ENCODE results near the gene ECHS1.

ECHS1 gene

GRCh38 chr10:133358925-133359310, 14.2 kb downstream of the ECHS1 start:
- no peaks in the 10 kb centered on the region for H3K9me3 ChIP-seq (ENCODE audit: low read length)
- no peaks in the 10 kb centered on the region for H3F3A ChIP-seq (ENCODE audit: insufficient read depth, low read length)
- H3K9me2 ChIP-seq (ENCODE audit: low read depth, low read length), result no peaks in the 10 kb centered on the region
- H3K27ac ChIP-seq (ENCODE audit: low read depth, low read length, poor library complexity, severe bottlenecking), result no peak overlapping the region
- no peaks in the 10 kb centered on the region for H4K20me1 ChIP-seq (ENCODE audit: insufficient read depth, low read length)
- H3K4me1 ChIP-seq (ENCODE audit: insufficient read depth, low read length, severe bottlenecking), result peaks cover 7% of the 10 kb centered on the region
- H3K36me3 ChIP-seq (ENCODE audit: insufficient read depth, low read length), result peaks cover 6% of the 10 kb centered on the region
- H3K79me2 ChIP-seq (ENCODE audit: insufficient read depth, low read length), result no peaks in the 10 kb centered on the region
- no peak overlapping the region for H3K4me2 ChIP-seq (ENCODE audit: low read length)
- H2AFZ ChIP-seq (ENCODE audit: low read length), result no peak overlapping the region
- TF ChIP-seq EZH2 (IDR thresholded peaks at IDR 0.05; ENCODE audit: borderline replicate concordance, low read length) (no peak), CTCF (IDR thresholded peaks at IDR 0.05; ENCODE audit: low read length) (no peak)
- H3K9ac ChIP-seq (ENCODE audit: low read length), result no peak overlapping the region
- no peak overlapping the region for H3K4me3 ChIP-seq (ENCODE audit: low read depth, low read length, poor library complexity, severe bottlenecking)
- no peaks in the 10 kb centered on the region for H3K27me3 ChIP-seq (ENCODE audit: insufficient read depth, low read length)

GRCh38 chr10:133358162-133358924, 14.8 kb downstream of the ECHS1 start:
- H3K9ac ChIP-seq (ENCODE audit: low read length), result no peak overlapping the region
- H3K27ac ChIP-seq (ENCODE audit: low read depth, low read length, poor library complexity, severe bottlenecking), result no peak overlapping the region

GRCh38 chr10:133357285-133358161, 15.6 kb downstream of the ECHS1 start, which contains the start of gene FUOM:
FUOM (minus strand) TSS chr10:133358019; CDS start chr10:133358007, 12 bp downstream.
- no peaks in the 10 kb centered on the region for H3K27me3 ChIP-seq (ENCODE audit: insufficient read depth, low read length)
- no peak within 1 kb of the TSS for H3K27ac ChIP-seq (ENCODE audit: low read depth, low read length, poor library complexity, severe bottlenecking)
- peak within 1 kb of the TSS; percentile 51 for H3K9ac ChIP-seq (ENCODE audit: low read length)
- TF ChIP-seq EZH2 (IDR thresholded peaks at IDR 0.05; ENCODE audit: borderline replicate concordance, low read length) (no peak), CTCF (IDR thresholded peaks at IDR 0.05; ENCODE audit: low read length) (no peak)
- H3K36me3 ChIP-seq (ENCODE audit: insufficient read depth, low read length), result no peaks in the 10 kb centered on the region
- H3K9me3 ChIP-seq (ENCODE audit: low read length), result no peaks in the 10 kb centered on the region
- H3F3A ChIP-seq (ENCODE audit: insufficient read depth, low read length), result no peaks in the 10 kb centered on the region
- no peak within 1 kb of the TSS for H2AFZ ChIP-seq (ENCODE audit: low read length)
- H3K4me1 ChIP-seq (ENCODE audit: insufficient read depth, low read length, severe bottlenecking), result peaks cover 7% of the 10 kb centered on the region
- peak within 1 kb of the TSS; percentile 73 for H3K4me2 ChIP-seq (ENCODE audit: low read length)
- no peaks in the 10 kb centered on the region for H4K20me1 ChIP-seq (ENCODE audit: insufficient read depth, low read length)
- H3K9me2 ChIP-seq (ENCODE audit: low read depth, low read length), result no peaks in the 10 kb centered on the region
- no peaks in the 10 kb centered on the region for H3K79me2 ChIP-seq (ENCODE audit: insufficient read depth, low read length)
- peak within 1 kb of the TSS; percentile 63 for H3K4me3 ChIP-seq (ENCODE audit: low read depth, low read length, poor library complexity, severe bottlenecking)

More at GRCh38 chr10:133358162-133358924, 14.8 kb downstream of the ECHS1 start:
- Histone ChIP-seq H3K4me1 (ENCODE audit: insufficient read depth, low read length, severe bottlenecking) (peaks cover 7% of the 10 kb centered on the region), H3K27me3 (ENCODE audit: insufficient read depth, low read length) (no peaks in the 10 kb centered on the region), H3K79me2 (ENCODE audit: insufficient read depth, low read length) (no peaks in the 10 kb centered on the region), H3K4me2 (ENCODE audit: low read length) (no peak overlapping the region), H3K36me3 (ENCODE audit: insufficient read depth, low read length) (peaks cover 6% of the 10 kb centered on the region), H3K4me3 (ENCODE audit: low read depth, low read length, poor library complexity, severe bottlenecking) (no peak overlapping the region), H3K9me3 (ENCODE audit: low read length) (no peaks in the 10 kb centered on the region), H3K9me2 (ENCODE audit: low read depth, low read length) (no peaks in the 10 kb centered on the region), H2AFZ (ENCODE audit: low read length) (no peak overlapping the region), H3F3A (ENCODE audit: insufficient read depth, low read length) (no peaks in the 10 kb centered on the region), H4K20me1 (ENCODE audit: insufficient read depth, low read length) (no peaks in the 10 kb centered on the region)
- TF ChIP-seq CTCF (IDR thresholded peaks at IDR 0.05; ENCODE audit: low read length) (no peak), EZH2 (IDR thresholded peaks at IDR 0.05; ENCODE audit: borderline replicate concordance, low read length) (no peak)
